ENCODE measurements around the gene CD276. TPM values are rescaled to one million over a fixed set of nuclear protein-coding genes. Genes with fewer than 3 reads are reported as not detected.
A peak's percentile ranks its signal among the peaks of the same experiment; 100 is the strongest.

CD276 gene
- total RNA-seq, 1 donor from 2014 or later: 207 TPM

GRCh38 chr15:73746883-73747282 lies 62.7 kb downstream of the CD276 start:
- Mint-ChIP-seq H3K36me3 (ENCODE audit: insufficient read depth) (no peaks in the 10 kb centered on the region), H3K4me1 (ENCODE audit: low read depth) (peaks cover 2% of the 10 kb centered on the region), H3K4me3 (ENCODE audit: low read depth) (no peak overlapping the region), H3K9me3 (ENCODE audit: low read depth) (no peaks in the 10 kb centered on the region), H3K27ac (no peak overlapping the region), H3K27me3 (peaks cover 66% of the 10 kb centered on the region)
- no peak for TF ChIP-seq CTCF (IDR thresholded peaks at IDR 0.05; ENCODE audit: unreplicated experiment)
- no peak for DNase-seq (ENCODE audit: low spot score, unreplicated experiment)

DNA sequence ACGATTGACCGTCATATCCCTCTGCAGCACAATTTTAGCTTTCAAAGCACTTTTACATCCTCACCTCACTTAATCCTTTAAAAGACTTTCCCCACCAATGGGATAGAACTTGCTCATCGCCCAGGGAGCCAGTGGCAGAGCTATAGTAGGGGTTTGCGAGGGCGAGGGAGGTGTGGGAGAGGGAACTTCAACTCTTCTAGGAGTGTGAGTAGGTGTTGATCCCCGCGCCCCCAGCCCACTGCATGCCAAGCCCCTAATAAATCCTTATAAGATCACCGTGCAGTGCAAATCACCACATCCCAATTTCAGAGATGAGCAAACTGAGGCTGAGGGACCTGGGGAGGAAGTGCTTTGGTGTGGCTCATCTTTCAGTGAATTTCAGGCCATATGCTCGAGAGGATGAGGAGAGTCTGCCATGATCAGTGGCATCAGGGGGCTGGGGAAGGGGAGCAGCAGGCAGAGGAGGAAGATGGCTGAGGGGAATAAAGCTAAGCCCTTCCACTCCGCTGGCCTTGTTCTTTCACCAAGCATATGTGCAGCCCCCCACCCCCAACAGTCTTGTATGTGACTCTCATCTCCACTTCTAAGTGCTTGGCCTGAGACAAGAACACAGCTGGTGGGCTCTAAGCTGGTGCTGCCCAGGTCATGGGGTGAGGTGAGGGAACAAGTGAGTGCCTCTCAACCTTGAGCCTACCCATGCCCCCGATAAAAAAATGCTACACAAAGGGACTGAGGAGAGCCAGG lies 63.8 kb downstream of the CD276 start:
- Mint-ChIP-seq H3K4me3 (ENCODE audit: low read depth) (no peak overlapping the region), H3K27ac (peak overlapping the region; percentile 45), H3K9me3 (ENCODE audit: low read depth) (no peaks in the 10 kb centered on the region), H3K36me3 (ENCODE audit: insufficient read depth) (no peaks in the 10 kb centered on the region), H3K4me1 (ENCODE audit: low read depth) (peaks cover 2% of the 10 kb centered on the region), H3K27me3 (peaks cover 66% of the 10 kb centered on the region)
- no peak for TF ChIP-seq CTCF (IDR thresholded peaks at IDR 0.05; ENCODE audit: unreplicated experiment)
- DNase-seq (ENCODE audit: low spot score, unreplicated experiment): no peak

DNA sequence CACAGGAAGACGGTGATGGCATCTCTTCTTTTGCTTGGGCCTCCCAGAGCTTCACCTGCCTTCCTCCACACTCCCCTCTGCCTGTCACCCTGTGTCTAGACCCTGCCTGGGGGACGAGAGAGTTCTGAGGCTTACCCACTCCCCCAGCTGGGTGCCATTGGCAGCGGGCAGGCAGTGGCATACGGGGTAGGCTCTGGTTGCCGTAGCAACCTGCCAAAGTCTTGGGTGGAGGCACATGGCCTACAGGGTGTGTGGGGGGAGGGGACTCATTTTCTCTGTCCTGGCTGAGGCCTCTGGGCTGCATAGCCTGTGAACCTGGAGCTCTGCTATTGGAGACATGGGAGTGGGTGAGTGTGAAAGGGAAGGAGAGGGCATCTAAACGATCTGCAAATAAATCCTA lies 64.5 kb downstream of the CD276 start:
- Mint-ChIP-seq H3K36me3 (ENCODE audit: insufficient read depth) (no peaks in the 10 kb centered on the region), H3K27me3 (peaks cover 69% of the 10 kb centered on the region), H3K4me3 (ENCODE audit: low read depth) (no peak overlapping the region), H3K4me1 (ENCODE audit: low read depth) (peaks cover 3% of the 10 kb centered on the region), H3K9me3 (ENCODE audit: low read depth) (no peaks in the 10 kb centered on the region), H3K27ac (no peak overlapping the region)
- DNase-seq (ENCODE audit: low spot score, unreplicated experiment): no peak
- no peak for TF ChIP-seq CTCF (IDR thresholded peaks at IDR 0.05; ENCODE audit: unreplicated experiment)

- Mint-ChIP-seq H3K27me3 (peaks cover 74% of the 10 kb centered on the region), H3K4me1 (ENCODE audit: low read depth) (peaks cover 3% of the 10 kb centered on the region), H3K36me3 (ENCODE audit: insufficient read depth) (no peaks in the 10 kb centered on the region), H3K9me3 (ENCODE audit: low read depth) (no peaks in the 10 kb centered on the region), H3K27ac (no peak overlapping the region), H3K4me3 (ENCODE audit: low read depth) (no peak overlapping the region)
- no peak for DNase-seq (ENCODE audit: low spot score, unreplicated experiment)
- TF ChIP-seq CTCF (IDR thresholded peaks at IDR 0.05; ENCODE audit: unreplicated experiment): no peak
Observed at GRCh38 chr15:73749533-73749932, 65.3 kb downstream of the CD276 start.

GRCh38 chr15:73749971-73750370 lies 65.8 kb downstream of the CD276 start:
- H3K4me1 Mint-ChIP-seq (ENCODE audit: low read depth): peaks cover 3% of the 10 kb centered on the region
- H3K9me3 Mint-ChIP-seq (ENCODE audit: low read depth): no peaks in the 10 kb centered on the region
- peaks cover 77% of the 10 kb centered on the region for H3K27me3 Mint-ChIP-seq
- no peak overlapping the region for H3K27ac Mint-ChIP-seq
- DNase-seq (ENCODE audit: low spot score, unreplicated experiment): no peak
- H3K36me3 Mint-ChIP-seq (ENCODE audit: insufficient read depth): no peaks in the 10 kb centered on the region
- H3K4me3 Mint-ChIP-seq (ENCODE audit: low read depth): no peak overlapping the region
- no peak for TF ChIP-seq CTCF (IDR thresholded peaks at IDR 0.05; ENCODE audit: unreplicated experiment)
